ENCODE measurements around the gene DHRS2. TPM values are rescaled to one million over a fixed set of nuclear protein-coding genes. Genes with fewer than 3 reads are reported as not detected.

Gene DHRS2
- total and polyA plus RNA-seq, 2 of the 13 experiments (the other 11 are each of a cell fraction or from before 2014, with no cell fraction given), result 1,621 to 3,021 TPM

DNA sequence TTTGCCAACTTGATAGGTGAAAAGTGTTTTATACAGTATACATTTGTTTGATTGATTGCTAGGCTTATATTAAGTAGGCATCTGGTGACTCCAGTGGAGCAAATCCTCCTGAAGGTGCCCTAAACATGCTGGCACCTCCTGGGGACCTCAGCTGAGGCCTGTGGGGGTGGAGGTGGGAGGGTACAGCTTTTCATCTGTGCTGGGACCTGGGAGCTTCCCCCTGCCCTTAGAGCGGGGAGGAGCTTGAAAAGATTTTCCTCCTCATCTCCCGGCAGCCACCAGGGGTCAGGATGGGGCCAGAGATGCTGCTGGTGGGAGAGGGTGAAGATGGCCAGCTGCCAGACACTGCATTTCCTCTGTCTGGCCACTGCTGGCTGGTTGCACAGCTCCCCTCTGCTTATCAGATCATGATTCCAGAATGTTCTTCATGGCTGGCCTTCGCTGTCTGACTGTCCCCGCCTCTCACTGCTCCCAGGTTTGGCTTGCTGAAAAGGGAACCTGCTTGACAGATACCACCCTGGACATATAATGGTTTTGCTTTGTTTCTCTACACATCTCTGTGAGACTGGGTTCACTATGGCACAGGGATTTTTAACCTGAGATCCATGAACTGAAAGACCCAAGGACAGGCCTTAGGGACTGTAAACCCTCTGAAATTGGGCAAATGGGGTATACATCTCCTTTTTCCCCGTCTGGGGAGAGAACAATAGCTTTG is 47.1 kb upstream of the DHRS2 start:
- intact Hi-C loops (cut with micrococcal nuclease; ENCODE audit: unreplicated experiment), result loop anchor here (1.0 to 10.0 kb wide), 8 partner anchors 21 to 846 kb away; no protein-coding TSS in a partner anchor
- Histone ChIP-seq H3K27ac (ENCODE audit: extremely low read length, insufficient read depth, low read length) (no peak overlapping the region), H3K4me1 (ENCODE audit: insufficient read depth, low read length) (peaks cover 24% of the 10 kb centered on the region), H3K9me3 (ENCODE audit: low read length) (no peaks in the 10 kb centered on the region), H3K27me3 (ENCODE audit: control insufficient read depth in 1 of 2, insufficient read depth in 2 of 2, low read length in 2 of 2) (no peaks in the 10 kb centered on the region), H4K20me1 (ENCODE audit: insufficient read depth, low read length) (no peaks in the 10 kb centered on the region), H3K79me2 (ENCODE audit: insufficient read depth, low read length) (no peaks in the 10 kb centered on the region), H3K36me3 (replicated peaks in 1 of 2; ENCODE audit: control insufficient read depth in 1 of 2, insufficient read depth in 2 of 2, low read length in 2 of 2) (no peaks in the 10 kb centered on the region), H2AFZ (ENCODE audit: low read length) (peak overlapping the region; percentile 38), H3K4me2 (ENCODE audit: low read depth, low read length) (peak overlapping the region; percentile 48), H3K9ac (ENCODE audit: insufficient read depth, low read depth, low read length) (peak overlapping the region; percentile 18), H3K4me3 (replicated peaks in 1 of 3; ENCODE audit: insufficient read depth in 1 of 3, low read depth in 2 of 3, low read length in 3 of 3) (peak overlapping the region in 1 of 3 experiments; percentile 9; a peak in 2 of 6 replicates)
- in situ Hi-C loops (cut with HindIII; ENCODE audit: extremely low pct_ligation_motif_present, low pct_unique_long_range_greater_than_20kb), result loop anchor here (5.0 kb wide), 2 partner anchors 43 to 323 kb away; no protein-coding TSS in a partner anchor
- peak; percentile 80 for FAIRE-seq
- POLR2A ChIA-PET, result interaction anchor here (0.9 to 7.8 kb wide), 26 partner anchors 9 to 525 kb away, joined by 3 to 787 read pairs (median 5); partner anchors contain the start of genes DHRS2 and PCK2
- 3% methylated on average over 5 of the region's 5 CpGs for WGBS (ENCODE audit: low lambda C conversion rate)
- ATAC-seq, result peak; percentile 98
- no TSS peak for BruUV-seq (replicated peaks)
- CTCF ChIA-PET (ENCODE audit: low intra/inter-chr PET ratio, low total read pairs), result interaction anchor here (0.9 to 5.9 kb wide), 15 partner anchors 14 to 425 kb away, joined by 3 to 207 read pairs (median 7); partner anchors contain the start of genes DHRS2 and DHRS4
- peak; percentile 98 for DNase-seq (ENCODE audit: low spot score)
- TF ChIP-seq ZNF121 (CRISPR knock-in tag; IDR thresholded peaks at IDR 0.05), result peak; percentile 80; the same call in 1 of the 2 replicates
- no peak for TF ChIP-seq RFX1 (IDR thresholded peaks at IDR 0.05)
- peak; percentile 89 for TF ChIP-seq SOX5 (CRISPR knock-in tag; IDR thresholded peaks at IDR 0.05; ENCODE audit: borderline replicate concordance)
- peak; percentile 92 for TF ChIP-seq ZNF891 (CRISPR knock-in tag; IDR thresholded peaks at IDR 0.05)
- TF ChIP-seq CHD2 (IDR thresholded peaks at IDR 0.05; ENCODE audit: low read depth, low read length), result peak; percentile 54; the same call in 1 of the 2 replicates
- TF ChIP-seq THRA (CRISPR knock-in tag; IDR thresholded peaks at IDR 0.05; ENCODE audit: borderline replicate concordance), result peak; percentile 93
- peak; percentile 10; the same call in 1 of the 2 replicates for TF ChIP-seq LCORL (IDR thresholded peaks at IDR 0.05)
- peak; percentile 94 for TF ChIP-seq LCORL (CRISPR knock-in tag; IDR thresholded peaks at IDR 0.05)
- TF ChIP-seq, protein P1, sequence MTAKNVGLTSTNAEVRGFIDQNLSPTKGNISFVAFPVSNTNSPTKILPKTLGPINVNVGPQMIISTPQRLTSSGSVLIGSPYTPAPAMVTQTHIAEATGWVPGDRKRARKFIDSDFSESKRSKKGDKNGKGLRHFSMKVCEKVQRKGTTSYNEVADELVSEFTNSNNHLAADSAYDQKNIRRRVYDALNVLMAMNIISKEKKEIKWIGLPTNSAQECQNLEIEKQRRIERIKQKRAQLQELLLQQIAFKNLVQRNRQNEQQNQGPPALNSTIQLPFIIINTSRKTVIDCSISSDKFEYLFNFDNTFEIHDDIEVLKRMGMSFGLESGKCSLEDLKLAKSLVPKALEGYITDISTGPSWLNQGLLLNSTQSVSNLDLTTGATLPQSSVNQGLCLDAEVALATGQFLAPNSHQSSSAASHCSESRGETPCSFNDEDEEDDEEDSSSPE (CRISPR knock-in tag; IDR thresholded peaks at IDR 0.05), result peak; percentile 91
- TF ChIP-seq, protein P2, sequence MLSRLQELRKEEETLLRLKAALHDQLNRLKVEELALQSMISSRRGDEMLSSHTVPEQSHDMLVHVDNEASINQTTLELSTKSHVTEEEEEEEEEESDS (CRISPR knock-in tag; IDR thresholded peaks at IDR 0.05; ENCODE audit: borderline replicate concordance), result peak; percentile 92; the same call in 1 of the 2 replicates
- TF ChIP-seq, protein P3, sequence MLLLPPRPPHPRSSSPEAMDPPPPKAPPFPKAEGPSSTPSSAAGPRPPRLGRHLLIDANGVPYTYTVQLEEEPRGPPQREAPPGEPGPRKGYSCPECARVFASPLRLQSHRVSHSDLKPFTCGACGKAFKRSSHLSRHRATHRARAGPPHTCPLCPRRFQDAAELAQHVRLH (CRISPR knock-in tag; IDR thresholded peaks at IDR 0.05; ENCODE audit: borderline replicate concordance, low read depth), result peak; percentile 100
- peak; percentile 78; the same call in 1 of the 2 replicates for TF ChIP-seq SIN3B (IDR thresholded peaks at IDR 0.05; ENCODE audit: low read length)
- peak; percentile 96 for TF ChIP-seq SNAPC2 (CRISPR knock-in tag; IDR thresholded peaks at IDR 0.05)
- TF ChIP-seq, protein P4, sequence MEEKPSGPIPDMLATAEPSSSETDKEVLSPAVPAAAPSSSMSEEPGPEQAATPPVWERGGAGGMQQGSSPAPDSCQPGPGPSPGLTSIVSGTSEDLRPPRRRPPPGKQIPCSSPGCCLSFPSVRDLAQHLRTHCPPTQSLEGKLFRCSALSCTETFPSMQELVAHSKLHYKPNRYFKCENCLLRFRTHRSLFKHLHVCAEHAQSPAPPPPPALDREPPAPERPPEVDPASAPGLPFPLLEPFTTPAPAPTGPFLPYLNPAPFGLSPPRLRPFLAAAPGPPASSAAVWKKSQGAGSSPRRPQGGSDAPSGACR (CRISPR knock-in tag; IDR thresholded peaks at IDR 0.05), result peak; percentile 99; the same call in 1 of the 2 replicates
- TF ChIP-seq LBX2 (CRISPR knock-in tag; IDR thresholded peaks at IDR 0.05; ENCODE audit: borderline replicate concordance), result peak; percentile 93
- TF ChIP-seq ZNF7 (CRISPR knock-in tag; IDR thresholded peaks at IDR 0.05), result peak; percentile 37; the same call in 1 of the 2 replicates
- TF ChIP-seq ZNF747 (CRISPR knock-in tag; IDR thresholded peaks at IDR 0.05; ENCODE audit: borderline replicate concordance), result peak; percentile 98
- TF ChIP-seq ZNF709 (CRISPR knock-in tag; IDR thresholded peaks at IDR 0.05), result peak; percentile 82
- TF ChIP-seq, protein P5, sequence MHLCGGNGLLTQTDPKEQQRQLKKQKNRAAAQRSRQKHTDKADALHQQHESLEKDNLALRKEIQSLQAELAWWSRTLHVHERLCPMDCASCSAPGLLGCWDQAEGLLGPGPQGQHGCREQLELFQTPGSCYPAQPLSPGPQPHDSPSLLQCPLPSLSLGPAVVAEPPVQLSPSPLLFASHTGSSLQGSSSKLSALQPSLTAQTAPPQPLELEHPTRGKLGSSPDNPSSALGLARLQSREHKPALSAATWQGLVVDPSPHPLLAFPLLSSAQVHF (CRISPR knock-in tag; IDR thresholded peaks at IDR 0.05), result no peak
- peak; percentile 81; the same call in 1 of the 2 replicates for TF ChIP-seq DMAP1 (CRISPR knock-in tag; IDR thresholded peaks at IDR 0.05)

Measured in HepG2 (cell line).